Right renal cortex interstitium (tissue), 3 donors: Measurements from ENCODE around the gene ABHD12. TPM values are rescaled to one million over a fixed set of nuclear protein-coding genes. Genes with fewer than 3 reads are reported as not detected.
"Not testable (repeated sequence)": the region's sequence is repeated elsewhere in the genome, so short reads cannot be mapped to it uniquely, and the experiment has no call there.

Experiments used
- DNase-seq, 3 donors: peaks; one replicate each; pipeline ENCODE4 v3.0.0-alpha.2; 2013; ENCODE audit warnings: low read depth in 3 of 3, low spot score in 2 of 3
- polyA plus RNA-seq, 3 donors: library from polyadenylated mRNA; unstranded; fragments of 120-200 nt; gene quantifications; one replicate each; pipeline ENCODE4 v1.2.1, GENCODE V29; 2013; ENCODE audit not compliant: insufficient read length in 3 of 3

ABHD12 gene
- polyA plus RNA-seq, 3 donors = 50.8 to 59.8 (median 57.5) TPM

DNA sequence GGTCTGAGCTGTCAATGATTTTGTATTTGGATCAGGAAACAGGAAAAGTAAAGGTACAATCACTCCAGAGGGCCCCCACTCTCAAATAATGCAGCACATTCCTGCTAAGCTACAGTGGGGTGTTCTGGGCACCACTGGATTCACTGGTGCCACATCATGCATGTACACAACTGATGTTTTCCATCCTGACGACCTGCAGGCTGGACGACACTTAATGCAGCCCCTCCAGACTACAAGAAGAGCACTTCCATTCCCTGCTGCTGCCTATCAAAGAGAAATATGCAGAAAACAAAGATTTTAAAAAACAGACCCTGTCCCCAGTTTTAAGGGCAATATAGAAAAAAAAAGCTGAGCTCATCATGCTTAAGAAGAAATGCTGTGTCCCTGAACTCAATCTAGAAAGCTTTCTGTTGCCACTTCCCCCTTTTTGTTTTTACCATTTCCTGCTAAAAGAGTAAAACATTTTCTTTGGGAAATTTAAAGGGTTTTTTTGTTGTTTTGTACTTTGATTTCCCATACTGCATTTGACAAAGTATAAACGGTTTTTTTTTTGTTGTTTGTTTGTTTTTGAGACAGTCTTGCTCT is 35.5 kb downstream of the ABHD12 start:
- DNase-seq = no peak

DNA sequence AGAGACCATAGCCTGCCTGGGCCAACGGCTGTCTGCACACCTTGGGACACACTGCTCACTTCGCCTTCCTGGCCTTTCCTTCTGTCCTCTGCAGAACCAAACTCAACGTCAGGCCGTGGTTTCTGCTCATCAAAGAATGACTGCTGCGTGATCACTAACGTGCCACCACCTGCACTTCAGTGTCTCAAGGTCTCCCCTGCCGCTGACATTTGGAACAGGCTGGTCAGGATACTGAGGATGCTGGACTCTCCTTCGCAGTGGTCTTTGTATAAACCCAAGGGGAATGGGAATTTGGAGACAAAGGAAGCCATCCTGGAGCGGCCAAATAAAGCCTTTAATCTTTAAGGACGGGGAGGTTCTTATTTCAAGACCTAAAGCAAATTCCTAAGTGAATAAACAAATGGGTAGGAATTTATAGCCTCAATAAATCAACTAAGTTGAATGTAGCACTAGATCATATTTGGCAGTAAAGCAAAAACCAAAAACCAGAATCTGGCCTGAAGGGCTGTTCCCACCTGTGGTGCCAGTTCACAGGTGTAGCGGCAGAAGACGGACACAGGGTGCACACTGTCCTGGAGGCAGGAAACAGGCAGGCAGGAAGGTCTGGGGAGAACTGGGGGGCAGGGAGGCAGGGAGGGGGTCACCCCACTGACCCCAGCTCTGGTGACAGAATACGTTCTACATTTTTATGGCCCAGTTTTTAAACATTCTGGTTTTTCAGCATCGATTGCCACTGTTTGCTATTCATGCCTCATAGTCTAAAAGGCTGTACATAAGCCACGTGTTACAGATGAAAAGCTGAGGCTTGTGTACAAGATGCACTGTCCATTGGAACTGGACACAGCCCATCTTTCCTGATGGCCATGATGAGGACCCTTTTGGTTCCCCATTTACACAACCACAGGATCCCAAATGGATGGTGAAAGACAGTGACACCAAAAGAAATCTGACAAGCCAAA is 36.6 kb downstream of the ABHD12 start:
- no peak for DNase-seq

- DNase-seq = no peak
Observed at GRCh38 chr20:25353353-25353746, 37.3 kb downstream of the ABHD12 start.

DNA sequence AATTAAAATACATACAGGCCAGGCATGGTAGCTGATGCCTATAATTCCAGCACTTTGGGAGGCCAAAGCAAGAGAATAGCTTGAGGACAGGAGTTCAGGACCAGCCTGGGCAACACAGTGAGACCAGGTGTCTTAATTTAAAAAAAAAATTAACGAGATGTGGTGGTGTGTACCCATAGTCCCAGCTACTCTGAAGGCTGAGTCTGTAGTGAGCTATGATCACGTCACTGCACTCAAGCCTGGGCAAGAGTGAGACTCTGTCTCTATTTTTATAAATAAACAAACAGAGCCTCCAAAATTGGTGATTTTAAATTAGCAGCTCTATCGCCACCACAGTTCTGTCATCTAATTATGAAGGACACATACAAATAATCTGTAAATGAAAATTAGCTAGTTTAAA is 37.9 kb downstream of the ABHD12 start:
- DNase-seq = no peak

- no peak for DNase-seq
Observed at GRCh38 chr20:25351024-25351360, 39.6 kb downstream of the ABHD12 start.

DNA sequence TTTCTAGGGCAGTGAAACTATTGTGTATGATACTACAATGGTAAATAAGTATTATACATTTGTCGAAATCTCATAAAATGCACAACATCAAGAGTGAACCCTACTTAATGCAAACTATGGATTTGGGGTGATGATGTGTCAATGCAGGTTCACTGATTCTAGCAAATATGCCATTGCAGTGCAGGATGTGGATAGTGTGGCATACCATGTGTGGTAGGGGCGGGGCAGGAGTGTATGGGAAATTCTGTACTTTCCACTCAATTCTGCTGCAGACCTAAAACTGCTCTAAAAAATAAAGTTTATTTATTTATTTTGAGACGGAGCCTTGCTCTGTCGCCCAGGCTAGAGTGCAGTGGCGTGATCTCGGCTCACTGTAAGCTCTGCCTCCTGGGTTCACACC is 44.3 kb downstream of the ABHD12 start:
- no peak for DNase-seq

- no peak for DNase-seq
Observed at GRCh38 chr20:25345721-25346120, 44.9 kb downstream of the ABHD12 start.

GRCh38 chr20:25344634-25345033 is 46.0 kb downstream of the ABHD12 start:
- DNase-seq = no peak

DNA sequence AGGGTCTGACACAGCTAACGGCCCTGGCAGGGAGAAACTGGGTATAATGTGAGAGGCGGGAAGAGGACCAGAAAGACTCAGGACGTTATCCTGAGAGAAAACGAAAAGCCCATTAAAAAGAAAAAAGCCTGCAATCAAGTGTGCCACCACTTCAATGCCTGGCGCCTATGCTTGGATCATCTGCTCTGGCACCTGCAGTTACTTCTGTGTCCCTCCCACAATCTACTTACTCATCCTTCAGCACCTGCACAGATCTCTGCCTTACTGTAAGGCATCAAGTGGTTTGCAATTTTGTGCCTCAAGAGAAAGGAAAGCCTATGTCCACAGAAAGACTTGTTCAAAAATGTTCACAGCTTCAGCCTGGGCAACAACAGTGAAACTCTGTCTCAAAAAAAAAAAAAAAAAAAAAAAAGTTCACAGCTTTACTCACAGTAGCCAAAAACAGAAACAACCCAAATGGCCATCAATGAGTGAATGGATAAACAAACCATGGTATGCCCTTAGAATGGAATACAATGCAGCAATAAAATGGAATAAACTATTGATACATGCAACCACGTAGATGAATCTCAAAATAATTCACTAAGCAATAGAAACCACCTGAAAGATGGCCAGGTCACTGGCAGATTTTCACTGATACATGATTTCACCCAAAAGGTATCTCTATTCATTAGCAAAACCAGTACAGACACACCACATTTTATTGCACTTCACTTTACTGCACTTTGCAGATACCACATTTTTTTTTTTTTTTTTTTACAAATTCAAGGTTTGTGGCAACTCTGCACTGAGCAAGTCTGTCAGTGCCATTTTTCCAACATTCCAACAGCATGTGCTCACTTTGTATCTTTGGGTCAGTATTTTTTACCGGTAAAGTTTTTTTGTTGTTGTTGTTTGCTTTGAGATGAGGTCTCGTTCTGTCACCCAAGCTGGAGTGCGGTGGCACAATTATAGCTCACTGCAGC is 48.6 kb downstream of the ABHD12 start:
- no peak for DNase-seq

GRCh38 chr20:25340380-25340779 is 50.3 kb downstream of the ABHD12 start:
- no peak for DNase-seq

DNA sequence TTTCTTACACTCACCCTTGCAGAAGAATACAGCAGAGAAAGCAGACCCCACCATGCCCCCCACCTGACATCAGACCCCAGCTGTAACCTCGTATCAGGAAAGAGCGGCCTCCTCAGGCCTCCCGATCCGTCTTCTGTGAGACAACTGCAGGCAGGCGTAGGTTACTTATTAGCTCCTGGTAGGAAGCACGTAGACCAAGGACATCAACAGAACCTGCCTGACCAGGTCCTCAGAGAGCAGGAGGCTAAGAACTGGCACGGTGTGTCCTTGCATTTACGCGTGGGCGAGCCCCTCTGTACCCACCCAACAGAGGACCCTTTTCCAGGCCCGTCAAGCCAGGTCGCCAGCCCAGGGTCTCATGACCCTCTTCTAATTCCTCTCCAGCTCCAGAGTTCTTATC is 51.0 kb downstream of the ABHD12 start:
- DNase-seq = no peak

GRCh38 chr20:25338112-25339023 is 52.3 kb downstream of the ABHD12 start:
- DNase-seq = no peak

DNA sequence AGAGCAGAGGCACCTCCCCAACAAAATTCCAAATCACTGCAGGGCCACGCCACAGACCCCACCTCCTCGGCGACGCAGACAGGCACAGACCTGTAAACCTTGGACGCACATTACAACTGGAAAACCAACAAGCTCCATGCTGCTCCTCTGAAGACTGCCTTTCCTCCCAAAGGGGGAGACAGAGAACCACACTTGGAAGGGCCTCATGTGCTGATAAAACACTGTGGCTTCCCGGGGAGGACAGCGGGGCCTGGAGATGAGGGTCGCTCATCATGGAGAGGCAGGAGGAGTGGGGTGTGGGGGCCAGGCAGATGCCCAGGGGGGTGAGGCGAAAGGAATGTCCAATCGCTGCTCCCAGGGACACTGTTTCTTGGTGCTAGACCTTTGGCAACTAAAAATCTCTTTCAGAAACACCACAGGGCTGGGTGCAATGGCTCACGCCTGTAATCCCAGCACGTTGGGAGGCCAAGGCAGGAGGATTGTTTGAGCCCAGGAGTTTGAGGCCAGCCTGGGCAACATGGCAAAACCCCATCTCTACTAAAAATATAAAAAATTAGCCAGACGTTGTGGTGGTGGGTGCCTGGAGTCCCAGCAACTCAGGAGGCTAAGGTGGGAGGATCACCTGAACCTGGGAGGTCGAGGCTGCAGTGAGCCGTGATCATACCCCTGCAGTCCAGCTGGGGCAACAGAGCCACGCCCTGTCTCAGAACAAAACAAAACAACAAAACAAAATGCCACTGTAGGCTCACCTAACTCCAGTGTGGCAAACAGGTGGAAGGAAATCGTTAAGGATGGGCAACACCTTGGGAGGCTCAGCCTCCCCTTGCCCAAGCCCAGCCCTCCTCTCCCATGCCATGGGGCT is 53.8 kb downstream of the ABHD12 start:
- no peak for DNase-seq

DNA sequence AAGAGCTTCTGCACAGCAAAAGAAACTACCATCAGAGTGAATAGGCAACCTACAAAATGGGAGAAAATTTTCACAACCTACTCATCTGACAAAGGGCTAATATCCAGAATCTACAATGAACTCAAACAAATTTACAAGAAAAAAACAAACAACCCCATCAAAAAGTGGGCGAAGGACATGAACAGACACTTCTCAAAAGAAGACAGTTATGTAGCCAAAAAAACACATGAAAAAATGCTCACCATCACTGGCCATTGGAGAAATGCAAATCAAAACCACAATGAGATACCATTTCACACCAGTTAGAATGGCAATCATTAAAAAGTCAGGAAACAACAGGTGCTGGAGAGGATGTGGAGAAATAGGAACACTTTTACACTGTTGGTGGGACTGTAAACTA is 55.7 kb downstream of the ABHD12 start:
- not testable (repeated sequence) for DNase-seq

- DNase-seq = no peak
Observed at GRCh38 chr20:25328954-25329498, 61.6 kb downstream of the ABHD12 start.

- no peak for DNase-seq
Observed at GRCh38 chr20:25327521-25328235, 63.0 kb downstream of the ABHD12 start.

DNA sequence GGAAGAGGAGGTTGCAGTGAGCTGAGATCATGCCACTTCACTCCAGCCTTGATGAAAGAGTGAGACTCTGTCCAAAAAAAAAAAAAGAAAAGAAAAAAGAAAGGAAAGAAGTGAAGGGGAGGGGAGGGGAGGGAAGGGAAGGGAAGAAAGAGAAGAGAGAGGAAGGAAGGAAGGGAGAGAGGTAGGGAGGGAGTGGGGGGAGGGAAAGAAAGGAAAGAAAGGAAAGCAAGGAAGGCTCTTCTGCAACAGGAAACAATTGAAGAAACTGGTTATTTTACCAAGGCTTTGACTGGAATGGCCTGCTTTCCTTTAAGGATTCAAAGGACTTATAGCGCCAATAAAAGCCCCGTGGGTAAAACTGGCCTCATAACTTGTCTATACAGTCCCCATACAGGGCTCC is 64.6 kb downstream of the ABHD12 start:
- no peak for DNase-seq

GRCh38 chr20:25325073-25325472 is 65.6 kb downstream of the ABHD12 start:
- no peak for DNase-seq
